Measurements from ENCODE around the gene OR10D3. TPM values are rescaled to one million over a fixed set of nuclear protein-coding genes. Genes with fewer than 3 reads are reported as not detected.

Gene OR10D3
- total RNA-seq, 1 experiment from 2014 or later = 0.15 TPM

DNA sequence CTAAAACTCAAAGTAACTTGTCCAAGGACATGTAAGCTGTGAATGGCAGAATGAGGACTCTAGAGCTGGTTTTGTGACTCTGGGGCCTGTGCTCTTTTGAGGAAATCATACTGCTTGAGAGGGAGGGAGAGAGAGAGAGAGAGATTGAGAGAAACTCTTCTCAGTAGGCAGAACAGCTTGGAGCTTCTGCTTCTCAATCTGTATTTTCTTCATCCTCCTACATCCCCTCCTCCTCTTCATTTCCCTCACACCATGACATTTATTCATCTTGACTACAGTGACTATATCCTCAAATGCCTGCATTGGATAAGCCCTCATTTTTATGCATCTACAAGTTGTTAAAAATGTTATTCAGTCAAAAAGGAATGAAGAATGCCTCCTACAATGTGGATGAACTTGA is 23.7 kb upstream of the OR10D3 start:
- CTCF ChIA-PET = no interaction called here
- H3K79me2 ChIP-seq (ENCODE audit: low read length) = no peaks in the 10 kb centered on the region
- no peak overlapping the region for H3K27ac ChIP-seq (ENCODE audit: low read length)
- H4K20me1 ChIP-seq (ENCODE audit: low read length) = no peaks in the 10 kb centered on the region
- peaks cover 87% of the 10 kb centered on the region for H3K27me3 ChIP-seq (ENCODE audit: low read length)
- intact Hi-C loops (cut with micrococcal nuclease) = no loop called here
- H2AFZ ChIP-seq (ENCODE audit: low read length) = no peak overlapping the region
- POLR2A ChIA-PET (ENCODE audit: unreplicated experiment) = no interaction called here
- no peaks in the 10 kb centered on the region for H3K4me1 ChIP-seq (ENCODE audit: insufficient read depth, low read length)
- no peaks in the 10 kb centered on the region for H3K9me2 ChIP-seq (replicated peaks; ENCODE audit: low read length)
- ATAC-seq = no peak
- no TSS peak for BruUV-seq (replicated peaks)
- TF ChIP-seq EZH2phosphoT487 (IDR thresholded peaks at IDR 0.05; ENCODE audit: borderline replicate concordance, low read length) (no peak), EZH2 (IDR thresholded peaks at IDR 0.05; ENCODE audit: low read length, unreplicated experiment) (no peak)
- TF ChIP-seq, protein P1, sequence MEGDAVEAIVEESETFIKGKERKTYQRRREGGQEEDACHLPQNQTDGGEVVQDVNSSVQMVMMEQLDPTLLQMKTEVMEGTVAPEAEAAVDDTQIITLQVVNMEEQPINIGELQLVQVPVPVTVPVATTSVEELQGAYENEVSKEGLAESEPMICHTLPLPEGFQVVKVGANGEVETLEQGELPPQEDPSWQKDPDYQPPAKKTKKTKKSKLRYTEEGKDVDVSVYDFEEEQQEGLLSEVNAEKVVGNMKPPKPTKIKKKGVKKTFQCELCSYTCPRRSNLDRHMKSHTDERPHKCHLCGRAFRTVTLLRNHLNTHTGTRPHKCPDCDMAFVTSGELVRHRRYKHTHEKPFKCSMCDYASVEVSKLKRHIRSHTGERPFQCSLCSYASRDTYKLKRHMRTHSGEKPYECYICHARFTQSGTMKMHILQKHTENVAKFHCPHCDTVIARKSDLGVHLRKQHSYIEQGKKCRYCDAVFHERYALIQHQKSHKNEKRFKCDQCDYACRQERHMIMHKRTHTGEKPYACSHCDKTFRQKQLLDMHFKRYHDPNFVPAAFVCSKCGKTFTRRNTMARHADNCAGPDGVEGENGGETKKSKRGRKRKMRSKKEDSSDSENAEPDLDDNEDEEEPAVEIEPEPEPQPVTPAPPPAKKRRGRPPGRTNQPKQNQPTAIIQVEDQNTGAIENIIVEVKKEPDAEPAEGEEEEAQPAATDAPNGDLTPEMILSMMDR (conservative IDR thresholded peaks at IDR 0.05; ENCODE audit: low read depth, low read length) = no peak
- H3K4me2 ChIP-seq (ENCODE audit: low read length) = no peak overlapping the region
- H3F3A ChIP-seq (ENCODE audit: low read length, unreplicated experiment) = no peaks in the 10 kb centered on the region
- H3K4me3 ChIP-seq (ENCODE audit: low read length) = no peak overlapping the region
- H3K9ac ChIP-seq (ENCODE audit: low read length) = no peak overlapping the region
- no peaks in the 10 kb centered on the region for H3K36me3 ChIP-seq (ENCODE audit: low read depth, low read length)
- DNase-seq = no peak
- H3K9me3 ChIP-seq (ENCODE audit: low read length) = no peaks in the 10 kb centered on the region

- no peak for ATAC-seq
- no peak for TF ChIP-seq EZH2phosphoT487 (IDR thresholded peaks at IDR 0.05; ENCODE audit: borderline replicate concordance, low read length)
- no peak for TF ChIP-seq EZH2 (IDR thresholded peaks at IDR 0.05; ENCODE audit: low read length, unreplicated experiment)
- TF ChIP-seq, protein P1 (conservative IDR thresholded peaks at IDR 0.05; ENCODE audit: low read depth, low read length) = no peak
Observed at GRCh38 chr11:124160986-124161385, 22.2 kb upstream of the OR10D3 start.

DNA sequence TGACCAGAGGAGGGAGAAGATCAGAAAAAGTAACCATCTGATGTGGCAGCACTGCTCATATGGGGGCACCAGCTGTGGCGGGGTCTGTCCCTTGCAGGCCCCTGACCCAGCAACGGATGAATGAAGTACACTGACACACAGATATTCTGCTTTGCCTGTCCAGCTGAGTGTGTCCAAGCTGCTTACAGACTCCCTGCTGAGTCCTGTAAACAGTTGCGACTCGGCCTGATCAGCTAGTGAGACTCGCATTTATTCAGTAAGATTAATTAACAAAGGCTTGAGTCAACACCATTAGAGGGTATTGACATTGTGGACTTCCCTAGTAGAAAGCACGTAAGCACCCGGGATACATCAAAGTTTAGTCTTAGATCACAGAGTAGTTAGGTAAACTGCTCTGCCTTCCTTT is 15.3 kb upstream of the OR10D3 start:
- ChIA-PET POLR2A (ENCODE audit: unreplicated experiment) (no interaction called here), CTCF (no interaction called here)
- Histone ChIP-seq H3K4me2 (ENCODE audit: low read length) (no peak overlapping the region), H3K79me2 (ENCODE audit: low read length) (no peaks in the 10 kb centered on the region), H3K36me3 (ENCODE audit: low read depth, low read length) (no peaks in the 10 kb centered on the region), H2AFZ (ENCODE audit: low read length) (no peak overlapping the region), H3K27ac (ENCODE audit: low read length) (no peak overlapping the region), H4K20me1 (ENCODE audit: low read length) (no peaks in the 10 kb centered on the region), H3K4me3 (ENCODE audit: low read length) (no peak overlapping the region), H3F3A (ENCODE audit: low read length, unreplicated experiment) (no peaks in the 10 kb centered on the region), H3K9me2 (replicated peaks; ENCODE audit: low read length) (no peaks in the 10 kb centered on the region), H3K9me3 (ENCODE audit: low read length) (no peaks in the 10 kb centered on the region), H3K9ac (ENCODE audit: low read length) (no peak overlapping the region), H3K27me3 (ENCODE audit: low read length) (peaks cover 37% of the 10 kb centered on the region), H3K4me1 (ENCODE audit: insufficient read depth, low read length) (no peaks in the 10 kb centered on the region)
- intact Hi-C loops (cut with micrococcal nuclease) = no loop called here
- no peak for DNase-seq
- no peak for TF ChIP-seq EZH2phosphoT487 (IDR thresholded peaks at IDR 0.05; ENCODE audit: borderline replicate concordance, low read length)
- TF ChIP-seq EZH2 (IDR thresholded peaks at IDR 0.05; ENCODE audit: low read length, unreplicated experiment) = no peak
- TF ChIP-seq, protein P1 (conservative IDR thresholded peaks at IDR 0.05; ENCODE audit: low read depth, low read length) = no peak
- BruUV-seq (replicated peaks) = no TSS peak
- ATAC-seq = no peak

More at GRCh38 chr11:124160986-124161385, 22.2 kb upstream of the OR10D3 start:
- no peak overlapping the region for H3K27ac ChIP-seq (ENCODE audit: low read length)
- no peaks in the 10 kb centered on the region for H3K9me2 ChIP-seq (replicated peaks; ENCODE audit: low read length)
- ChIA-PET CTCF (no interaction called here), POLR2A (ENCODE audit: unreplicated experiment) (no interaction called here)
- H2AFZ ChIP-seq (ENCODE audit: low read length) = no peak overlapping the region
- H4K20me1 ChIP-seq (ENCODE audit: low read length) = no peaks in the 10 kb centered on the region
- H3K27me3 ChIP-seq (ENCODE audit: low read length) = peaks cover 84% of the 10 kb centered on the region
- no peaks in the 10 kb centered on the region for H3K4me1 ChIP-seq (ENCODE audit: insufficient read depth, low read length)
- no peaks in the 10 kb centered on the region for H3K79me2 ChIP-seq (ENCODE audit: low read length)
- DNase-seq = no peak
- BruUV-seq (replicated peaks) = no TSS peak
- no peak overlapping the region for H3K4me2 ChIP-seq (ENCODE audit: low read length)
- H3K9ac ChIP-seq (ENCODE audit: low read length) = no peak overlapping the region
- H3K9me3 ChIP-seq (ENCODE audit: low read length) = no peaks in the 10 kb centered on the region
- no peaks in the 10 kb centered on the region for H3K36me3 ChIP-seq (ENCODE audit: low read depth, low read length)
- H3F3A ChIP-seq (ENCODE audit: low read length, unreplicated experiment) = no peaks in the 10 kb centered on the region
- intact Hi-C loops (cut with micrococcal nuclease) = no loop called here
- no peak overlapping the region for H3K4me3 ChIP-seq (ENCODE audit: low read length)
